Omental fat pad (tissue), 4 donors: Measurements from ENCODE around the gene ZNF783. TPM values are rescaled to one million over a fixed set of nuclear protein-coding genes. Genes with fewer than 3 reads are reported as not detected.
"Not testable (repeated sequence)": the region's sequence is repeated elsewhere in the genome, so short reads cannot be mapped to it uniquely, and the experiment has no call there.

Experiments used
- ATAC-seq: fragments of 150-250 bp; one replicate; pipeline ENCODE4 v1.9.1; 2016; ENCODE audit warnings: mild to moderate bottlenecking, moderate library complexity; ENCODE audit not compliant: low FRiP score
- DNase-seq: peaks from one replicate; pipeline ENCODE4 v3.0.0-alpha.2; 2019; ENCODE audit warnings: low spot score
- CTCF ChIP-seq, 3 donors: fragments of 450-650 bp; IDR thresholded peaks; one replicate each; pipeline ENCODE4 v1.5.1; 2016 to 2017; ENCODE audit warnings: antibody characterized with exemption in 3 of 3, mild to moderate bottlenecking in 3 of 3, moderate library complexity in 2 of 3
- total RNA-seq, 4 donors: library from RNA; depleted of rRNA; stranded (reverse); fragments of >200 nt; gene quantifications; one replicate each; pipeline ENCODE4 v1.1.0, GENCODE V29; 2016

ZNF783 gene
- total RNA-seq, 4 donors from 2014 or later = 9.7 to 24.6 (median 15.9) TPM

GRCh38 chr7:149317986-149318672 lies 56.1 kb downstream of the ZNF783 start:
- ATAC-seq (no peak), DNase-seq (no peak)
- no peak for TF ChIP-seq CTCF (IDR thresholded peaks at IDR 0.05)

GRCh38 chr7:149319376-149319775 lies 57.4 kb downstream of the ZNF783 start:
- TF ChIP-seq CTCF (IDR thresholded peaks at IDR 0.05) = no peak

GRCh38 chr7:149320313-149321124 lies 58.5 kb downstream of the ZNF783 start:
- DNase-seq (no peak), ATAC-seq (no peak)
- TF ChIP-seq CTCF (IDR thresholded peaks at IDR 0.05) = no peak

More at GRCh38 chr7:149319376-149319775, 57.4 kb downstream of the ZNF783 start:
- DNase-seq (no peak), ATAC-seq (no peak)

- ATAC-seq, DNase-seq: not testable (repeated sequence)
Observed at GRCh38 chr7:149321125-149321905, 59.3 kb downstream of the ZNF783 start.

- ATAC-seq (no peak), DNase-seq (no peak)
- no peak for TF ChIP-seq CTCF (IDR thresholded peaks at IDR 0.05)
Observed at GRCh38 chr7:149321978-149322541, 60.1 kb downstream of the ZNF783 start.

- DNase-seq = no peak
- no peak for ATAC-seq
- TF ChIP-seq CTCF (IDR thresholded peaks at IDR 0.05) = no peak
Observed at GRCh38 chr7:149322737-149323136, 60.7 kb downstream of the ZNF783 start.

GRCh38 chr7:149325248-149325647 lies 63.3 kb downstream of the ZNF783 start:
- TF ChIP-seq CTCF (IDR thresholded peaks at IDR 0.05) = no peak
- ATAC-seq = no peak
- no peak for DNase-seq
